Amniotic stem cell (primary cell): ENCODE data around the gene ATP2B1.
"Not testable (repeated sequence)": the region's sequence is repeated elsewhere in the genome, so short reads cannot be mapped to it uniquely, and the experiment has no call there.

Source experiments
- DNase-seq: peaks from one replicate; lab custom pipeline; 2025; lab: John Stamatoyannopoulos, UW

The ATP2B1 gene

GRCh38 chr12:89712706-89713105 is 4.1 kb upstream of the ATP2B1 start:
- DNase-seq, result no peak

DNA sequence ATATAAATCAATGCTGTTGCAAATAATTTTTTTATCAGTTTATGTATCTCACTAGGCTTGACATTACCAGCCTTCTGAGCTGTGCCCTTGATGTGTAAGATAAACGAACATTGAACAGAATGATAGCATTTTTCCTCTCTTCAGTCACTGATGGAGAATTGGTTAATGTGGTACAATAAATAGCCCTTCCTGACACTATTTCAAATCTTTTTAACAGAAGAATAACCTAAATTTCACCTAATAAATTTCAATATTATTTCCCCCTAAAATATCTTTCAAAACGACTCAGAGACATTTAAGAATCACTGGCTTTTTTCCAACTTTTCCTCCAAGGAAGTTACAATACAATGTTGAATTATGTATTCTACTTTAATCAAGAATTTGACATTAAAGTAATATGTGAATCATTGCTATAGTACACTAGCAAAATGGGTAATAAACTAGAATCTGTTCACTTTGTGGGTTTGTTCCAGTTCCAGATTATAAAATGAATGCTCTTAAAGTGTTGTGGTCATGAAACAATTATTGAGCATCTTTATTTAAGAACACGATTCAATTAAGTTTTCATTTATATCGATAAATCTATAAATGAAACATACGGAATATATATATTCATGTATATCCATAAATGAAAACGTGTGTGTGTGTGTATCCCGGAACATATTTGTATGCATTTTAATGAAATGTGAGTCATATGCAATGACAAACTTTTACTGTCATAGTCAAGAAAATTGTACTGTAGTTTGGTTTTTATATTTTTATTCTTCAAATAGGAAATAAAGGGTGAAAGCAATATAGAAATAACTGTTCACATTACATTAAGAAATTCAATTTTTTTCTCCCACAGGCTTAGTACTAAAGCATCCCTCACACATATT is 2.5 kb upstream of the ATP2B1 start:
- no peak for DNase-seq

GRCh38 chr12:89709995-89710872 is 1.6 kb upstream of the ATP2B1 start:
- DNase-seq, result no peak

DNA sequence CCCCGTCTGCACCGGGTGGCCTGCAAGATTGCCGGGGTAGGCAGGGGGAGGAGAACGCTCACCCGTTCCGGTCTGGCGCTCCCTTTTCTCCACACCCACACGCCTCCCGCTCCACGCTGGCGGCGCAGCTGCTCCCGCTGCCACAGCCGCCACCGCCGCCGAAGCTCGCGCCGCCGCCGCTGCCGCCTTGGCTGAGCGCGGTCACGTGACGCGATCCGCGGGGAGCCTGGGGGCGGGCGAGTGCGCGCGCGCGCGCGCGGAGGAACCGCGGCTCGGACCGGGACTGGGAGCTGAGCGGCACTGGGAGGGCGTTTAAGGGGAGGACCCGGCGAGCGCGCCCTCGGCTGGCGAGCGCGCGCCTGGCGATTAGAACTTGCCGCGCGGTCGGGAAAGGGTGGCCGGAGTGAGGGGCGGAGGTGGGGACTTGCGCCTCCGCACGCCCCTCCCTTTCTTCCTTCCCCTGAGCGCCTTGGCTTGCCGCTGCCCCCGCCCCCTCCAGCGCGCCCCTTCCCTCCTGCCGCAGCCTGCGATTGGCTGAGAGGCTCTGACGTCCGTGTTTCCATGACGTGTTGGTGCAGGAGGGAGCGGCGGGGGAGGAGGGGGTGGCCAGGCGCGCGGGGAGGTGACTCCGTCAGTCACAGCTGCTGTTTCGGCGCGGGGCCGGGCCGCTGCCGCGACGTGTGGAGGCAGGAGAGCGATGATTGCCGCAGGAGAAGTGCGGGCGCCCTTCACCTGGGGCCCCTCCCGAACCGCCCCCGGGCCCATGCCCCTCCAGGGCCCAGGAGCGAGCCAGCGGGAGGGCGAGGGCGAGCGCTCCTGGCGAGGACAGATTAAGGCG is 738 bp upstream of the ATP2B1 start:
- peak; percentile 98 for DNase-seq

DNA sequence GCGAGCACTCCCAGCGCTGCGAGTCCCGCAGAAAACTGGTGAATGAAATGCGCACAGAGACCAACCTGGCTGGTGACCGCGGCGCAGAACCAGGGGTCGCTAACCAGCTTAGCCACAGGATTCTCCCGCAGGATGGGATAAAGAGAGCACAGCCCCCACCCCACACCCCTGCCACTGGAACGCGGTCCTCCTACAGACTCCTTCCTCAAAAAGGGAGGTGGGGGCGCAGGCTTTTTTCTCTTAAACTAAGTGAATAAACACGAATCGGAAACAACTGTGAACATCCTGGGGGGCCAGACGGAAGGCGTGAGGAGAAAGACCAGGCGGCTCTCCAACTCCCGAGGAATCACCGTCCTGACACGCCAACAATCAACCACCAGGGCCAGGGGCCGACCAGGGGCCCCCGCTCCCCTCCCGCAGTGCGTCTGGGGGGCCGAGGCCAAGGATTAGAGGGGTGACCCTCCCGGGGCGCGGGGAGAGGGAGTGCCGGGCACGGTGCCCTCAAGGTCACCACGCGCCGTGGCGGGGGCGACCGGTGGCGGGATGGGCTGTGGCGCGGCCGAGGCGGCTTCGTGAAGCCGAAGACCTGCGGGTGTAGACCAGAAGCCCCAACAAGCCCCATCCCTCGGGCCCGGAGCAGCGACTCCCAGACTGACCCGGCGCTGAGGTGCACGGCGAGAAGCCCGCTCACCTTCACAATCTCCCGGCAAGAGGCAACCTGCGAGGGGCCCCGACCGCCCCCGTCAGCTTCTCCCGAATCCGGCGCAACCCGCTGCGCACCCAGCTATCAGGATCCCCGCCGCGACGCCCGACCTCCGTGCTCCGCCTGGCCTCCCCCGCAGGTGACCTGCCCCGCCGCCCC is 704 bp downstream of the ATP2B1 start:
- DNase-seq, result no peak

- no peak for DNase-seq
Observed at GRCh38 chr12:89706986-89707702, 1.5 kb downstream of the ATP2B1 start.

DNA sequence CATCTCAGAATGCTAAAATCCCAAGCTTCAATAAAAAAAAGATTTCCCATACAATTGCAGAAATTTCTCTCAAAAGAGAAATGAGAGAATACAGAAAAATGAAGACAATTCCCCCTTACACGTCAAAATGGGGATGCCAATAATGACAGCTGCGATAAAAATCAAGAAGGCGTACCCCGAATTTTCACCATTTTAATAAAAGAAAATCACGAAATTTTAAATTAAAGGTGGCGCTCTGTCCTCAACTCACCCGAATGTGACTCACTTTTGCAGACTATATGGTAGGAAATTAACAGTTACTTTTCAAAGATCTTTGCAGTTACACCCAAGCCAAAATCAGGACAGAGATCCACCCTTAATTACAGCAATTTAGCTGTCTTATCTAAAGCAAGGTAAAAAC is 2.1 kb downstream of the ATP2B1 start:
- DNase-seq, result no peak

DNA sequence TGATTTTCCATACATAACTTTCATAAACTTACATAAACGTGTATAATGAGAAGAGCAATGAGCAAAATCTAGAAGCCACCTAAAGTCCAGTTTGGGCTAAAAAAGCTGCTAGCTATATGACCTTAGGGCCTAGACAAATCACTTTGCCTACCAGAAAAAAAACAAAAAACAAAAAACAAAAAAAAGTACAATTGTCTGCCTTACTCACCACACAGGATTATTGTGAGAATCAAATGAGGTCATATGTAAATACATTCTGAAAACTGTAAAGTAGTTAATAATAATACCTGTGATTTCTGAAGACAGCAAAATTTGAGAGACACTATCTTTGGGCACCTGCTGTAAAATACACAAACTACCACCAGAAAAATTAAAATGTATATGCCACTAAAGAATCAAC is 4.2 kb downstream of the ATP2B1 start:
- no peak for DNase-seq

DNA sequence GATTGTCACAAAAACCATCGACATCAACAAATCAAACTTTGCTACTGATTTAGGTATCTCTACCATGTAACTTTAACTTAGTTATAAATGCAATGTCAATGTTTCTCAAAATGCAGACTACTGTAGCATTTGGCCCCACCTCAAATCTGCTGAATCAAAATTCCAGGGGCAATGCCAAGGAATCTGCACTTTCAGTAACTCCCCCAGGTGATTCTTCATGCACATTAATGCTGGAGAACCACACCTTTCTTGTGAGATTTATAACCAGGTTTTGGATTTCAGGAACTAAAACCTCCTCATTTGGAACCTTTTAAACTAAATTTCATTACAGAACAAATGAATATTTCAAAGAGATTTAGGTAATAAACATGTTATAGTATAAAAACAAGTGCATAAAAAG is 4.9 kb downstream of the ATP2B1 start:
- DNase-seq, result no peak

- DNase-seq, result no peak
Observed at GRCh38 chr12:89702503-89702902, 6.1 kb downstream of the ATP2B1 start.

DNA sequence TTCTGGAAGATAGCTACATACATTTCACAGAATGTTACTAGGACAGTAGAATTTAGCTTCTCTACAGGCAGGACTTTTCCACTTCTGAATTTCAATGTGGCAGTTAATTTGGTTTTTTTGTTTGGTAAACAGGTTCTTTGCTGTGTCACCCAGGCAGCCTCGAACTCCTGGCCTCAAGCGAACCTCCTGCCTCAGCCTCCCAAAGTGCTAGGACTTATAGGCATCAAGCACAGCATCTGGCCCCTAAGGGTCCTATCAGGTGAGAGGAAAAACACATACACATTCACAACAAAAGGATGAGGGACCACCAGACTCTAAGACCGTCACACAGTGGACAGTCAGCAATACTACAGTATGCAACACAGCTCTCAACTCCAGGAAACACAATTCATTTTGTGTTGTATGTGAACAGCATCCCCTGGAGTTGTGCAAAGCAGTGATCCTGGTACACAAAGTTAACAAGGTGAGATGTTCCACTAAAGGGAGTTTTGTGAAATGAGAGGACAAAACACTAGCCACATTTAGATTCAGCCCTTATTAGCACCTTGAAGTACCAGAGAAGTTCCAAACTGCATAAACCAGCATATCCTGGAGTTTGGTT is 6.9 kb downstream of the ATP2B1 start:
- no peak for DNase-seq

- no peak for DNase-seq
Observed at GRCh38 chr12:89700191-89700810, 8.3 kb downstream of the ATP2B1 start.

- DNase-seq, result no peak
Observed at GRCh38 chr12:89698607-89699006, 10.0 kb downstream of the ATP2B1 start.

GRCh38 chr12:89697728-89698127 is 10.9 kb downstream of the ATP2B1 start:
- DNase-seq, result not testable (repeated sequence)

GRCh38 chr12:89697296-89697695 is 11.3 kb downstream of the ATP2B1 start:
- DNase-seq, result no peak

- no peak for DNase-seq
Observed at GRCh38 chr12:89695830-89696229, 12.8 kb downstream of the ATP2B1 start.

DNA sequence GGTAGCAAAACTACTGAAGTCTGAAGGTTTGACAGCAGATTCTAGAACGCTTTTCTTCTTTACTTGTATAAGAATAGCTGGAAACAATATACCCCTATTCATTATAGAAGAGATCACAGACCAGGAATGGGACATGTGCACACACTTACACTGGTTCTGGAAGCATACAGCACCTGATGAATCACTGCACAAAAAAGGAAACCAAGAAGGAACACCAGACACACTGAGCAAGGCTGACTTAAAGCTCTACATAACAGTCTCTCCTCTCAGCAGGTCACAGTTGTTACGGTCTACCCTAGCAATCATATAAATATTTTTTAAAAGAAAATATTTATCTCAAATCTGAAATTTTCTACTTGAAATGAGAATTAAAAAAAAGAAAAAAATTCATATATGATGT is 13.5 kb downstream of the ATP2B1 start:
- no peak for DNase-seq

- no peak for DNase-seq
Observed at GRCh38 chr12:89694542-89694941, 14.1 kb downstream of the ATP2B1 start.

GRCh38 chr12:89693639-89694202 is 14.9 kb downstream of the ATP2B1 start:
- DNase-seq, result no peak
